ENCODE measurements around the gene GRHL1. TPM values are rescaled to one million over a fixed set of nuclear protein-coding genes. Genes with fewer than 3 reads are reported as not detected.
A peak's percentile ranks its signal among the peaks of the same experiment; 100 is the strongest.

Gene GRHL1
- total and polyA plus RNA-seq, 9 of the 15 experiments (the other 6 are each of a cell fraction or from before 2014, with no cell fraction given), result 1.7 to 6.1 (median 4.7) TPM

DNA sequence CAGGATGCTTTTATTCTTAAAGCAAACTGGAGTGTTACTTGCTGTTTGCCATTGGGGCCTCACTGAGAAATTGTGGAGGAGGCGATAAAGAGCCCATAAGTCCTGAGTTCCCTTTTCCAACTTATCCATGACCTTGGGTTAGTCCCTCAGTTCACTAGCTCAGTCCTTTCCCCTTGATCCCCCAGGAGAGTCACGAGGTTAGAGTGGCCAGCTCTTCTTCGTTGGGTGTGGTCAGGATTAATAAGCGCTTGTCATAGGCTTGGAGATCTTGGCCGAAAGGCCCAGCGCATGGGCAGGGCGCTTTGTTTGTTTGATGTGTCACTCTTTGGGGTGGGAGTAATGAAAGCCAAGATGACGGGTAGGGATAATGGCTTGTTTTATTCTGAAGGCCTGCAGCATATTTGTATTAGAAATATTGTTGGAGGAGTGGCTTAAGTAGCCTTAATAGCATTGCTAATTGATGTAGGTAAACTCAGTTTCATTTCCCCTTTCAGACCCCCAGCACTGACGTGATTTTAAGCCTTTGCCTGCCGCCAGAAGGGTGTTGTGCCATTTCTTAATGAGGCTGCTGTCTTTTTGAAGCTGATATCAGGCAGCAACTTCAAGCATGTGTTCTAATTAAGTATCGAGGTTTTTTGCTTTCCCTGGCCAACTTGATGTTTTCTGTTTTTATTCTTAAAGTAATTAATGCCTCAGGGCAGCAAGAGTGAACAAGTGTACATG lies 15.7 kb downstream of the GRHL1 start (continued):
- TF ChIP-seq, protein P1, sequence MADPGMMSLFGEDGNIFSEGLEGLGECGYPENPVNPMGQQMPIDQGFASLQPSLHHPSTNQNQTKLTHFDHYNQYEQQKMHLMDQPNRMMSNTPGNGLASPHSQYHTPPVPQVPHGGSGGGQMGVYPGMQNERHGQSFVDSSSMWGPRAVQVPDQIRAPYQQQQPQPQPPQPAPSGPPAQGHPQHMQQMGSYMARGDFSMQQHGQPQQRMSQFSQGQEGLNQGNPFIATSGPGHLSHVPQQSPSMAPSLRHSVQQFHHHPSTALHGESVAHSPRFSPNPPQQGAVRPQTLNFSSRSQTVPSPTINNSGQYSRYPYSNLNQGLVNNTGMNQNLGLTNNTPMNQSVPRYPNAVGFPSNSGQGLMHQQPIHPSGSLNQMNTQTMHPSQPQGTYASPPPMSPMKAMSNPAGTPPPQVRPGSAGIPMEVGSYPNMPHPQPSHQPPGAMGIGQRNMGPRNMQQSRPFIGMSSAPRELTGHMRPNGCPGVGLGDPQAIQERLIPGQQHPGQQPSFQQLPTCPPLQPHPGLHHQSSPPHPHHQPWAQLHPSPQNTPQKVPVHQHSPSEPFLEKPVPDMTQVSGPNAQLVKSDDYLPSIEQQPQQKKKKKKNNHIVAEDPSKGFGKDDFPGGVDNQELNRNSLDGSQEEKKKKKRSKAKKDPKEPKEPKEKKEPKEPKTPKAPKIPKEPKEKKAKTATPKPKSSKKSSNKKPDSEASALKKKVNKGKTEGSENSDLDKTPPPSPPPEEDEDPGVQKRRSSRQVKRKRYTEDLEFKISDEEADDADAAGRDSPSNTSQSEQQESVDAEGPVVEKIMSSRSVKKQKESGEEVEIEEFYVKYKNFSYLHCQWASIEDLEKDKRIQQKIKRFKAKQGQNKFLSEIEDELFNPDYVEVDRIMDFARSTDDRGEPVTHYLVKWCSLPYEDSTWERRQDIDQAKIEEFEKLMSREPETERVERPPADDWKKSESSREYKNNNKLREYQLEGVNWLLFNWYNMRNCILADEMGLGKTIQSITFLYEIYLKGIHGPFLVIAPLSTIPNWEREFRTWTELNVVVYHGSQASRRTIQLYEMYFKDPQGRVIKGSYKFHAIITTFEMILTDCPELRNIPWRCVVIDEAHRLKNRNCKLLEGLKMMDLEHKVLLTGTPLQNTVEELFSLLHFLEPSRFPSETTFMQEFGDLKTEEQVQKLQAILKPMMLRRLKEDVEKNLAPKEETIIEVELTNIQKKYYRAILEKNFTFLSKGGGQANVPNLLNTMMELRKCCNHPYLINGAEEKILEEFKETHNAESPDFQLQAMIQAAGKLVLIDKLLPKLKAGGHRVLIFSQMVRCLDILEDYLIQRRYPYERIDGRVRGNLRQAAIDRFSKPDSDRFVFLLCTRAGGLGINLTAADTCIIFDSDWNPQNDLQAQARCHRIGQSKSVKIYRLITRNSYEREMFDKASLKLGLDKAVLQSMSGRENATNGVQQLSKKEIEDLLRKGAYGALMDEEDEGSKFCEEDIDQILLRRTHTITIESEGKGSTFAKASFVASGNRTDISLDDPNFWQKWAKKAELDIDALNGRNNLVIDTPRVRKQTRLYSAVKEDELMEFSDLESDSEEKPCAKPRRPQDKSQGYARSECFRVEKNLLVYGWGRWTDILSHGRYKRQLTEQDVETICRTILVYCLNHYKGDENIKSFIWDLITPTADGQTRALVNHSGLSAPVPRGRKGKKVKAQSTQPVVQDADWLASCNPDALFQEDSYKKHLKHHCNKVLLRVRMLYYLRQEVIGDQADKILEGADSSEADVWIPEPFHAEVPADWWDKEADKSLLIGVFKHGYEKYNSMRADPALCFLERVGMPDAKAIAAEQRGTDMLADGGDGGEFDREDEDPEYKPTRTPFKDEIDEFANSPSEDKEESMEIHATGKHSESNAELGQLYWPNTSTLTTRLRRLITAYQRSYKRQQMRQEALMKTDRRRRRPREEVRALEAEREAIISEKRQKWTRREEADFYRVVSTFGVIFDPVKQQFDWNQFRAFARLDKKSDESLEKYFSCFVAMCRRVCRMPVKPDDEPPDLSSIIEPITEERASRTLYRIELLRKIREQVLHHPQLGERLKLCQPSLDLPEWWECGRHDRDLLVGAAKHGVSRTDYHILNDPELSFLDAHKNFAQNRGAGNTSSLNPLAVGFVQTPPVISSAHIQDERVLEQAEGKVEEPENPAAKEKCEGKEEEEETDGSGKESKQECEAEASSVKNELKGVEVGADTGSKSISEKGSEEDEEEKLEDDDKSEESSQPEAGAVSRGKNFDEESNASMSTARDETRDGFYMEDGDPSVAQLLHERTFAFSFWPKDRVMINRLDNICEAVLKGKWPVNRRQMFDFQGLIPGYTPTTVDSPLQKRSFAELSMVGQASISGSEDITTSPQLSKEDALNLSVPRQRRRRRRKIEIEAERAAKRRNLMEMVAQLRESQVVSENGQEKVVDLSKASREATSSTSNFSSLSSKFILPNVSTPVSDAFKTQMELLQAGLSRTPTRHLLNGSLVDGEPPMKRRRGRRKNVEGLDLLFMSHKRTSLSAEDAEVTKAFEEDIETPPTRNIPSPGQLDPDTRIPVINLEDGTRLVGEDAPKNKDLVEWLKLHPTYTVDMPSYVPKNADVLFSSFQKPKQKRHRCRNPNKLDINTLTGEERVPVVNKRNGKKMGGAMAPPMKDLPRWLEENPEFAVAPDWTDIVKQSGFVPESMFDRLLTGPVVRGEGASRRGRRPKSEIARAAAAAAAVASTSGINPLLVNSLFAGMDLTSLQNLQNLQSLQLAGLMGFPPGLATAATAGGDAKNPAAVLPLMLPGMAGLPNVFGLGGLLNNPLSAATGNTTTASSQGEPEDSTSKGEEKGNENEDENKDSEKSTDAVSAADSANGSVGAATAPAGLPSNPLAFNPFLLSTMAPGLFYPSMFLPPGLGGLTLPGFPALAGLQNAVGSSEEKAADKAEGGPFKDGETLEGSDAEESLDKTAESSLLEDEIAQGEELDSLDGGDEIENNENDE (IDR thresholded peaks at IDR 0.05; ENCODE audit: low read depth, low read length), result no peak
- TF ChIP-seq, protein P2, sequence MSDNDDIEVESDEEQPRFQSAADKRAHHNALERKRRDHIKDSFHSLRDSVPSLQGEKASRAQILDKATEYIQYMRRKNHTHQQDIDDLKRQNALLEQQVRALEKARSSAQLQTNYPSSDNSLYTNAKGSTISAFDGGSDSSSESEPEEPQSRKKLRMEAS (CRISPR knock-in tag; IDR thresholded peaks at IDR 0.05), result peak; percentile 49; the same call in 1 of the 2 replicates
- TF ChIP-seq, protein P3, sequence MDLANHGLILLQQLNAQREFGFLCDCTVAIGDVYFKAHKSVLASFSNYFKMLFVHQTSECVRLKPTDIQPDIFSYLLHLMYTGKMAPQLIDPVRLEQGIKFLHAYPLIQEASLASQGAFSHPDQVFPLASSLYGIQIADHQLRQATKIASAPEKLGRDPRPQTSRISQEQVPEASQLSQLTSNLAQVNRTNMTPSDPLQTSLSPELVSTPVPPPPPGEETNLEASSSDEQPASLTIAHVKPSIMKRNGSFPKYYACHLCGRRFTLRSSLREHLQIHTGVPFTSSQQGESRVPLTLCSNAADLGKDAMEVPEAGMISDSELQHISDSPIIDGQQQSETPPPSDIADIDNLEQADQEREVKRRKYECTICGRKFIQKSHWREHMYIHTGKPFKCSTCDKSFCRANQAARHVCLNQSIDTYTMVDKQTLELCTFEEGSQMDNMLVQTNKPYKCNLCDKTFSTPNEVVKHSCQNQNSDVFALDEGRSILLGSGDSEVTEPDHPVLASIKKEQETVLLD (IDR thresholded peaks at IDR 0.05), result peak; percentile 83
- TF ChIP-seq, protein P4, sequence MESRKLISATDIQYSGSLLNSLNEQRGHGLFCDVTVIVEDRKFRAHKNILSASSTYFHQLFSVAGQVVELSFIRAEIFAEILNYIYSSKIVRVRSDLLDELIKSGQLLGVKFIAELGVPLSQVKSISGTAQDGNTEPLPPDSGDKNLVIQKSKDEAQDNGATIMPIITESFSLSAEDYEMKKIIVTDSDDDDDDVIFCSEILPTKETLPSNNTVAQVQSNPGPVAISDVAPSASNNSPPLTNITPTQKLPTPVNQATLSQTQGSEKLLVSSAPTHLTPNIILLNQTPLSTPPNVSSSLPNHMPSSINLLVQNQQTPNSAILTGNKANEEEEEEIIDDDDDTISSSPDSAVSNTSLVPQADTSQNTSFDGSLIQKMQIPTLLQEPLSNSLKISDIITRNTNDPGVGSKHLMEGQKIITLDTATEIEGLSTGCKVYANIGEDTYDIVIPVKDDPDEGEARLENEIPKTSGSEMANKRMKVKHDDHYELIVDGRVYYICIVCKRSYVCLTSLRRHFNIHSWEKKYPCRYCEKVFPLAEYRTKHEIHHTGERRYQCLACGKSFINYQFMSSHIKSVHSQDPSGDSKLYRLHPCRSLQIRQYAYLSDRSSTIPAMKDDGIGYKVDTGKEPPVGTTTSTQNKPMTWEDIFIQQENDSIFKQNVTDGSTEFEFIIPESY (CRISPR knock-in tag; IDR thresholded peaks at IDR 0.05), result 0 out of 2 replicates have a peak, but pooled peaks have one; percentile 18
- TF ChIP-seq MYBL2 (IDR thresholded peaks at IDR 0.05; ENCODE audit: low read depth), result no peak
- no peak for TF ChIP-seq MYBL2 (CRISPR knock-in tag; IDR thresholded peaks at IDR 0.05; ENCODE audit: borderline replicate concordance)
- no peak for TF ChIP-seq ZNF57 (CRISPR knock-in tag; IDR thresholded peaks at IDR 0.05)
- no peak; a peak in 1 of 4 replicates for TF ChIP-seq HDAC1 (IDR thresholded peaks at IDR 0.05)
- TF ChIP-seq, protein P5, sequence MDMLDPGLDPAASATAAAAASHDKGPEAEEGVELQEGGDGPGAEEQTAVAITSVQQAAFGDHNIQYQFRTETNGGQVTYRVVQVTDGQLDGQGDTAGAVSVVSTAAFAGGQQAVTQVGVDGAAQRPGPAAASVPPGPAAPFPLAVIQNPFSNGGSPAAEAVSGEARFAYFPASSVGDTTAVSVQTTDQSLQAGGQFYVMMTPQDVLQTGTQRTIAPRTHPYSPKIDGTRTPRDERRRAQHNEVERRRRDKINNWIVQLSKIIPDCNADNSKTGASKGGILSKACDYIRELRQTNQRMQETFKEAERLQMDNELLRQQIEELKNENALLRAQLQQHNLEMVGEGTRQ (CRISPR knock-in tag; IDR thresholded peaks at IDR 0.05), result no peak

Data from K562 (cell line).